ENCODE measurements around the gene ZNF69. TPM values are rescaled to one million over a fixed set of nuclear protein-coding genes. Genes with fewer than 3 reads are reported as not detected.

Gene ZNF69
- total RNA-seq, 5 donors from 2014 or later (not counting 1 experiment from before 2014, with no cell fraction given) = 2.2 to 9.6 (median 7.9) TPM

DNA sequence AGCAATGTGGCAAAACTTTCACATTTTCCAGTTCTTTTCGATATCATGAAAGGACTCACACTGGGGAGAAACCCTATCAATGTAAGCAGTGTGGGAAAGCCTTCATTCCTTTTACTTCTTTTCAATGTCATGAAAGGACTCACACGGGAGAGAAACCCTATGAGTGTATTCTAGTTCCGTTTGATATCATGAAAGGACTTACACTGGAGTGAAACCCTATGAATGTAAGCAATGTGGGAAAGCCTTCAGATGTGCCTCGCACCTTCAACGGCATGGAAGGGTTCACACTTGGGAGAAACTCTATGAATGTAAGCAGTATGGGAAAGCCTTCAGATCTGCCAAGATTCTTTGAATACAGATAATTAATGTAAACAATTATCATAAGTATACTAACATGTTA is 62.7 kb downstream of the ZNF69 start:
- POLR2A ChIA-PET = no interaction called here
- WGBS (ENCODE audit: insufficient coverage) = 100% methylated on average over 1 of the region's 5 CpGs
- CTCF ChIA-PET = no interaction called here

More for the DNA sequence above, 62.7 kb downstream of the ZNF69 start:
- Mint-ChIP-seq H3K27ac (no peak overlapping the region), H3K4me1 (no peaks in the 10 kb centered on the region), H3K36me3 (peaks cover 69% of the 10 kb centered on the region), H3K9me3 (peaks cover 9 to 61% (median 45%) of the 10 kb centered on the region in 3 donors), H3K27me3 (no peaks in the 10 kb centered on the region), H3K4me3 (no peak overlapping the region)
- H3K4me3 ChIP-seq (ENCODE audit: control insufficient read depth in 1 of 2, extremely low read depth in 1 of 2, low read length in 1 of 2) = no peak overlapping the region
- ATAC-seq (replicated peaks in 1 of 4) = no peak
- no peak overlapping the region for H3K27ac ChIP-seq (ENCODE audit: low read length)
- DNase-seq = no peak
- no peaks in the 10 kb centered on the region for H3K4me1 ChIP-seq (ENCODE audit: control insufficient read depth in 1 of 2, extremely low read depth in 1 of 2, insufficient read depth in 2 of 2, low read length in 2 of 2)
- H3K9me3 ChIP-seq = peaks cover 37% of the 10 kb centered on the region
- H3K27me3 ChIP-seq (replicated peaks in 1 of 2; ENCODE audit: control insufficient read depth in 2 of 2, extremely low read depth in 1 of 2, insufficient read depth in 2 of 2, low read length in 1 of 2) = no peaks in the 10 kb centered on the region
- peaks cover 16 to 43% of the 10 kb centered on the region in 2 donors for H3K36me3 ChIP-seq (ENCODE audit: control insufficient read depth in 2 of 2, extremely low read depth in 1 of 2, insufficient read depth in 1 of 2, low read length in 1 of 2)

Other genes with a start within 250 kb of the ZNF69 start
- gene ZNF823, start 148.8 kb upstream of the ZNF69 start, total RNA-seq = 1 to 10 TPM; 2.3 to 6.4 (median 4.8) TPM
- 10 to 100 TPM in 3 of 5 donors, 1 to 10 TPM in 2; 4.8 to 18.4 (median 16.0) TPM for gene ZNF441, start 120.8 kb upstream of the ZNF69 start, total RNA-seq
- 1 to 10 TPM in 4 of 5 donors, under 1 TPM in 1; 0.77 to 3.5 (median 2.3) TPM for gene ZNF491, start 89.3 kb upstream of the ZNF69 start, total RNA-seq
- gene ZNF440, start 73.5 kb upstream of the ZNF69 start, total RNA-seq = 10 to 100 TPM in 4 of 5 donors, 1 to 10 TPM in 1; 6.3 to 19.8 (median 17.7) TPM
- 10 to 100 TPM in 4 of 5 donors, 1 to 10 TPM in 1; 6.6 to 25.3 (median 16.5) TPM for gene ZNF439, start 39.1 kb upstream of the ZNF69 start, total RNA-seq
- gene ZNF700, start 37.3 kb downstream of the ZNF69 start, total RNA-seq = 10 to 100 TPM; 17.2 to 19.7 (median 18.4) TPM
- 10 to 100 TPM in 2 of 5 donors, 1 to 10 TPM in 2, under 1 TPM in 1; 0.98 to 10.5 (median 8.0) TPM for gene ZNF763, start 77.3 kb downstream of the ZNF69 start, total RNA-seq
- gene ZNF433, start 147.9 kb downstream of the ZNF69 start, total RNA-seq = 1 to 10 TPM in 3 of 5 donors, under 1 TPM in 2; 0.41 to 1.9 (median 1.5) TPM
- under 1 TPM in 2 of 5 donors, not detected in 3; 0.29 to 0.33 TPM for gene ZNF878, start 165.2 kb downstream of the ZNF69 start, total RNA-seq
- gene ZNF844, start 176.9 kb downstream of the ZNF69 start, total RNA-seq = 10 to 100 TPM in 4 of 5 donors, 1 to 10 TPM in 1; 9.2 to 20.7 (median 11.5) TPM

All from T-cell (primary cell).